Activated T-cell treated with anti-CD3 and anti-CD28 coated beads, Interleukin-2, amount 50 U/mL, for 24 hours (primary cell): Measurements from ENCODE around the gene OTOS.

Source experiments
- DNase-seq: peaks from one replicate; pipeline ENCODE4 v3.0.0-alpha.2; 2020
- H3K27ac Mint-ChIP-seq: 2 replicates; pipeline ENCODE4 v1.8.0; 2020; ENCODE audit warnings: mild to moderate bottlenecking, mixed read lengths
- H3K27me3 Mint-ChIP-seq: 2 replicates; pipeline ENCODE4 v1.8.0; 2020; ENCODE audit warnings: mixed read lengths
- H3K36me3 Mint-ChIP-seq: 2 replicates; pipeline ENCODE4 v1.8.0; 2020; ENCODE audit warnings: low read depth, mixed read lengths
- H3K4me1 Mint-ChIP-seq: 2 replicates; pipeline ENCODE4 v1.8.0; 2020; ENCODE audit warnings: low read depth, mixed read lengths
- H3K4me3 Mint-ChIP-seq: 2 replicates; pipeline ENCODE4 v1.8.0; 2020; ENCODE audit warnings: mild to moderate bottlenecking, moderate library complexity, mixed read lengths
- H3K9me3 Mint-ChIP-seq: 2 replicates; pipeline ENCODE4 v1.8.0; 2020; ENCODE audit warnings: mixed read lengths

The OTOS gene

DNA sequence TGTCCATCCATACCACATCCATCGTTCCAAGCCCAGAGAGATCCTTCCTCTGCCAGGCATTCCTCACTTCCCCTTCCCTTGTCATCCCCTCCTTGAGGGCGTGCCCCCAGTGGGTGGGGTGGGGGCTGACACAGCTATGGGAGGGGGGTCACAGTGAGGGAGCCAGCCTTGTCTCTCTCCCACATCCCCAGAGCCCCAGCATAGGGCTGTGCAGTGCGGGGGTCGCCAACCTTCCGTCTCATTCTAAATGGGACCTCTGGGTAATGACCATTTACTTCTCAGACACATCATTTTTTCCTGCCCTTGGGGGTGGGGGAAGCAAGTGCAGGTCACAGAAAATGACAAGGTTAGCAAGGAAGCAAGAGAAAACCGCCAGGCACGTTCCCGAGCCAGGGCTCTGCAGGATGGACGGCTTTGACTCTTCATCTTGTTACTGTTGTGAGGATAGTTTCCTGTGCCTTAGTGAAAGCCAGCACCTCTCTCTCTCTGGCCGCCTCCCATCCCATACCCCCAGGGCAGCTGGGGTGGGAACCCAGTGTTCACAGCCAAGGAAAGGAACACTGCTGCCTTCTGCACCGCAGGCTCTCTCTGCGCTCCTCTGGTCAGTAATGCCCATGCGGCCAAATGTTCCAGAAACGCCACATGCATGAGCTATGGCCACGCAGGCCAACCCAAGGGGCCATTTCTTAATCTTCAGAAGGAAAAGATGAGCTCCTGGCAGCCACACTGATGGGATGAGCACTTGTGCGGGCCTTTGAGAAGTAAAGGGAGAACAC is 22.7 kb upstream of the OTOS start:
- Mint-ChIP-seq H3K9me3 (no peaks in the 10 kb centered on the region), H3K4me3 (no peak overlapping the region), H3K27me3 (peaks cover 10% of the 10 kb centered on the region), H3K4me1 (no peaks in the 10 kb centered on the region), H3K36me3 (no peaks in the 10 kb centered on the region), H3K27ac (no peak overlapping the region)
- no peak for DNase-seq

DNA sequence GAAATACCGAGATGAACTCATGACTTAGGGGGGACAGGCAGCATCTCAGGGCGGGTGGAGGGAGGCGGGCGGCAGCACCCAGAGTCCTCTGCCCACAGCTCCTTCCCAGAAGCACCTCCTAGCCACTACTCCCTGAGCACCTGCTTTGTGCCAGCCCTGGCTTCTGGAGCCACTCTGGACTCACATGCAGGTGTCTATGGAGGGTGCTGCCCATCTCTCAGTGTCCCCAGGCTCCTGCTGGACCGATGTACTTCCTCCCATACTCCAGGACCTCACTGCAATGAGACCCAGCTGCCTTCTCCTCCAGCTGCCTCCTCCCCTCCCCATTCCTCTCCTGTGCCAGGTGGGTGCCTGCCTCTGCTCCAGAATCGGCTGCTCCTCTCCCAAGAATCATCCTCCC is 22.1 kb upstream of the OTOS start:
- no peaks in the 10 kb centered on the region for H3K36me3 Mint-ChIP-seq
- peaks cover 6% of the 10 kb centered on the region for H3K27me3 Mint-ChIP-seq
- H3K4me1 Mint-ChIP-seq = no peaks in the 10 kb centered on the region
- DNase-seq = no peak
- H3K4me3 Mint-ChIP-seq = no peak overlapping the region
- H3K27ac Mint-ChIP-seq = no peak overlapping the region
- no peaks in the 10 kb centered on the region for H3K9me3 Mint-ChIP-seq

DNA sequence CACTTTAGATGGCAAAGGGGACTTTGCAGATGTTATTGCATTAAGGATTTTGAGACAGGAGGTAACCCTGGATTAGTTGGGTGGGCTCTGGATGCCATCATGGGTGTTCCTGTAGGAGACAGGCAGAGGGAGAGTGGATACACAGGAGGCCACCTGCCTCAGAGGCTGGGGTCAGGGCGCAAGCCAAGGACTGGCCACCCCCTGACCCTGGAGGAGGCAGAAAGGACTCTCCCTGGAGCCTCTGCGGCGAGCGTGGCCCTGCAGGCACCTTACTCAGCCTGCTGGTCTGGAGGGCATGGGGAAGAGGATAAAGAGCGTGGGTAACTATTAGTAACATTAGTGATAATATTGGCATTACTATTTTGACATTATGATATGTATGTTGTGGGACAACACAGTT is 21.6 kb upstream of the OTOS start:
- no peaks in the 10 kb centered on the region for H3K36me3 Mint-ChIP-seq
- H3K9me3 Mint-ChIP-seq = no peaks in the 10 kb centered on the region
- no peaks in the 10 kb centered on the region for H3K4me1 Mint-ChIP-seq
- H3K4me3 Mint-ChIP-seq = no peak overlapping the region
- H3K27ac Mint-ChIP-seq = no peak overlapping the region
- no peak for DNase-seq
- H3K27me3 Mint-ChIP-seq = peaks cover 4% of the 10 kb centered on the region

DNA sequence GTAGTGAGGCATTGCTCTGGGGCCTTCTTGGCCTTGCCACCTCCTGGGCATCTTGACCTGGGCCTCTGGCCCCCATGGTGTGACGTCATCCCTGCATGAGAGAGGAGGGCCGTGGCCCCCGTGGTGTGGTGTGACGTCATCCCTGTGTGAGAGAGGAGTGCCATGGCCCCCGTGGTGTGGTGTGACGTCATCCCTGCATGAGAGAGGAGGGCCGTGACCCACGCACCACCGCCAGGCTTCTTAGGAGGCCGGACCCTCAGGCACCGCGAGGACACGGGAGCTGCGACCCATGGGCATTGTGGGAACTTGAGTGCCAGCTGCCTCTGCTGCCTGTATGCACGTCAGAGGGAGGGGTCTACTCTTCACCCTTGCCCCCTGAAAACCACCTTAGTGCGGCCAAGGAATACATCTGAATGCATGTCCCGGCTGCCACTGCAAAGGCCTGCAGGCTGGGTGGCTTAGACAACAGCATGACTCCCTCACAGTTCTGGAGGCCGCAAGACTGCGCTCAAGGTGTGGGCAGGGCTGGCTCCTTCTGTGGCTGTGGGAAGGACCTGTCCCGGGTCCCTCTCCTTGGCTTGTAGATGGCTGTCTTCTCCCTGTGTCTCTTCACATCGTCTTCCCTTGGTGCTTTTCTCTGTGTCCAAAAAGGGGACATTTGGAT is 20.8 kb upstream of the OTOS start:
- H3K27ac Mint-ChIP-seq = no peak overlapping the region
- H3K4me1 Mint-ChIP-seq = no peaks in the 10 kb centered on the region
- no peaks in the 10 kb centered on the region for H3K36me3 Mint-ChIP-seq
- no peaks in the 10 kb centered on the region for H3K9me3 Mint-ChIP-seq
- H3K27me3 Mint-ChIP-seq = no peaks in the 10 kb centered on the region
- no peak overlapping the region for H3K4me3 Mint-ChIP-seq
- DNase-seq = no peak

DNA sequence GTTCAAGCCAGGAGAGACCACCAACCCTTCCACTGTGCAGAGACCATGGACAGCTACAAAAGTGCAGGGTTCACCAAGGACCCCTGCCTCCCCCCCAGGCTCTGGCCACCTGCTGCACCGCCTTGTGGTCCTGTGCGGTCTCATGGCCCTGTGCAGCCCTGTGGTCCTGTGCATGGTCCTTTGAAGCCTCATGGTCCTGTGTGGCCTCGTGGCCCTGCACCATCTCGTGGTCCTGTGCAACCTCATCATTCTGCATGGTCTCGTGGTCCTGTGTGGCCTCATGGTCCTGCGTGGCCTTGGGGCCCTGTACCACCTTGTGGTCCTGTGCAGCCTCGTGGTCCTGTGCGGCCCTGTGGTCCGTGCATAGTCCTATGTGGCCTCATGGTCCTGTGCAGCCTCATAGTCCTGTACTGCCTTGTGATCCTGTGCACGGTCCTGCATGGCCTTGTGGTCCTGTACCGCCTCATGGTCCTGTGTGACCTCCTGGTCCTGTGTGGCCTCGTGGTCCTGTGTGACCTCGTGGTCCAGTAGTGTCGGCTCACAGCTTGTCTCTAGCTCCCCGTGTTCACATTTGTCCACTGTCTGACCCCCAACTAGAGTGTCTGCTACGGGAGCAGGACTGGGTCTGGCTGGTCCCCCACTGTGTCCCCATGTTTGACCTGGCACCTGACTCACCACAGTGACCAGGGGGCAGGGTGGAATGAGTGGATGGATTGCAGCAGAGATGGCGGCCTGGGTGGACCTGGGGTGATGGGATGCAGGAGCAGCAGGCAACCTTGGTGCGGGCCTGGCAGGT is 20.0 kb upstream of the OTOS start:
- no peaks in the 10 kb centered on the region for H3K9me3 Mint-ChIP-seq
- H3K27ac Mint-ChIP-seq = no peak overlapping the region
- H3K4me3 Mint-ChIP-seq = no peak overlapping the region
- H3K27me3 Mint-ChIP-seq = no peaks in the 10 kb centered on the region
- no peaks in the 10 kb centered on the region for H3K36me3 Mint-ChIP-seq
- no peaks in the 10 kb centered on the region for H3K4me1 Mint-ChIP-seq
- DNase-seq = no peak

DNA sequence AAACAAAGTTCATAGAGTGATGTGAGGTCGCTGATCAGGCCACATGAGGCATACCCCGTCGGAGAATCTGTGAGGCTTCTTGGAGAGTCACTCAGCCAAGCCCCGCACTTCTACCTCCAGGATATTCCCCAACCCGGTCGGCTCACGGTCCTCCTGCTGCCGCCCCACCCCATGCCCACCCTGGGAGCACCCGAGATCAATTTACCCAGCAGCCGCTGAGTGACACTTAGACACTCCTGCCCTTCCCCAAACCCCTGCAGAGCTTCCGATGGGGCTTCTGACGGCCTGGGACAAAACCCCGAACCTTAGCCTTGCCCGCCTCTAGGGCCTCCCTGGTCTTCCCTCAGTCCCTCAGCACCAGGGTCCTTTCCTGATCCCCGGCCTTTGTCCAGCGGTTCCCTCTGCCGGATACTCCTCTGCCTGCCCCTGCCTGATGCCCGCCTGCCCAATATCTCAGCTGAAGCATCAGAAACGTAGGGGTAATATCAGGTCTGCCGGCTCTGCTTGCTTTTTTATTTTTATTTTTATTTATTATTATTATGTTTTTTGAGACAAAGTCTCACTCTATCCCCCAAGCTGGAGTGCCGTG is 18.9 kb upstream of the OTOS start:
- Mint-ChIP-seq H3K36me3 (no peaks in the 10 kb centered on the region), H3K27ac (no peak overlapping the region), H3K27me3 (no peaks in the 10 kb centered on the region), H3K9me3 (no peaks in the 10 kb centered on the region), H3K4me1 (no peaks in the 10 kb centered on the region), H3K4me3 (no peak overlapping the region)
- DNase-seq = no peak

DNA sequence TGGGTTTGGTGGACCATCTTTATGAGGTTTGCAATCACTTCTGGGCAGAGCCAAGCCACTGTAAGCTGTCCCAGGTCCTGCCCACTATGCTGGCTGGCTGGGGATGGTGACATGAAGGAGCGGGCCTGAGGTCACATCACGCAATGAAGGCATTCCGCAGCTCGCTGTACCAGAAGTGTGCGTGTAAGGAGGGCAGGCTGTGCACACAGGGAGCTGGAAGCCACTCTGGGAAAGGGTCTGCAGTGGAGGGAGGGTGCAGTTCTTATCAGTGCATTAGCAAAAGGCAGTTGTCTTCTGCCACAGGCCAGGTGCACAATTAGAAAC is 16.7 kb upstream of the OTOS start:
- Mint-ChIP-seq H3K27me3 (peaks cover 9% of the 10 kb centered on the region), H3K27ac (no peak overlapping the region), H3K4me3 (no peak overlapping the region), H3K4me1 (no peaks in the 10 kb centered on the region), H3K9me3 (no peaks in the 10 kb centered on the region), H3K36me3 (no peaks in the 10 kb centered on the region)
- no peak for DNase-seq

DNA sequence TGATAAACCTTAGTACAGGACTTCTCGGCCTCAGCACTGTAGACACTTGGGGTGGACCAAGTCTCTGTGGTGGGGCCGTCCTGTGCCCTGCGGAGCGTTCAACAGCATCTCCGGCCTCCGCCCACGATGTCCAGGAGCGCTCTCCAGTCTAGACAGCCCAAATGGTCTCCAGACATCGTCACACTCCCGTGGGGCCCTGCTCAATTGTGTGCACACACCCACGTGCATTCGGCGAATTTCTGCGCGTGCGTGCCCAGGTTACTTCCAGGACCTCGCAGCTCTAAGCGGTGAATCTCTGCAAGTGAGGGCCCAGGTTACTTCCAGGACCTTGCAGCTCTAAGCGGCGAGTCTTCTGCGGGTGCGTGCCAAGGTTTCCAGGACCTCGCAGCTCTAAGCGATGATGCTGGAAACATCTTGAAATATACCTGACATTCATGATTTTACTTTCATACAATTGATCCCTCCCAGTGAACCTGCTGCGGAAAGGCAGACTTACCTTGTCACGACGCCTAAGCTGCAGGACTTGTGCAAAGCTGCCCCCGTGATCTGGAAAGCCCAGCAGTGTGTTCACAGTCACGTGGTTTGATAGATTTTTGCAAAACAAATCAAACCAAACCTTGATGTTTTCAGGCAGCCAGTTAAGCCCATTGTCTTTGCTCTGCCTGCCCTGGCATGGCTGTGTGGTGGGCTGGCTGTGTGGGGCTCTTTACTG is 16.1 kb upstream of the OTOS start:
- H3K4me3 Mint-ChIP-seq = no peak overlapping the region
- H3K36me3 Mint-ChIP-seq = no peaks in the 10 kb centered on the region
- no peak overlapping the region for H3K27ac Mint-ChIP-seq
- DNase-seq = no peak
- H3K9me3 Mint-ChIP-seq = no peaks in the 10 kb centered on the region
- H3K4me1 Mint-ChIP-seq = no peaks in the 10 kb centered on the region
- H3K27me3 Mint-ChIP-seq = peaks cover 10% of the 10 kb centered on the region

DNA sequence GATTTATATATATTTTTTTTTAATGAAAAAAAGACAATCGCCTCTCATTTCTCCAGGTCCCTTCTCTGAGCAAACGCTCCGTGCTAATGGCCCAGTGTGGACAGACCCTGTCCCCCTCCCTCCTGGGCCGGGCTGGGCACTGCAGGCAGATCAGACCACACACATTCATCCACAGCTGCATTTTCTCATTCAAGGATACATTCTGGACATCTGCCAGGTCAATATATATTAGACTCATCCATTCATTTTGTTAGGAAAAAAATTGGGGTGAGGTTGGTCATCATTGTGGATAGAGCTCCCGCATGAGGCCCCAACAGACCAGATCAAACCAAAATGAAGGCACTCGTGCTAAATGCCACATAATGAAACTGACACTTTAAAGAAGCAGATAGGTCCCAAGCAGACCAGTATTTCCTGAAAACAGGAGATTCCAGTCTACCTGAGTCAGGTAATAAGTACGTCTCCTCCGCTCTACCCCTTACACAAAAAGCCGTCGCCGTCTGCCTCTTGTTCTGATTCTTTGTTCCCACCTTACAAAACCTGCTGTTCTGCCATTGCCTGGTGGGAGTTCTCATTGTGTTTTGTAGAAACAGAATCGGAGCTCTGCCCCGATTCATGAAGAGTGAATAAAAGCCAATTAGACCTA is 15.4 kb upstream of the OTOS start:
- no peaks in the 10 kb centered on the region for H3K9me3 Mint-ChIP-seq
- no peak overlapping the region for H3K27ac Mint-ChIP-seq
- no peak overlapping the region for H3K4me3 Mint-ChIP-seq
- H3K27me3 Mint-ChIP-seq = peaks cover 15% of the 10 kb centered on the region
- no peaks in the 10 kb centered on the region for H3K4me1 Mint-ChIP-seq
- no peaks in the 10 kb centered on the region for H3K36me3 Mint-ChIP-seq
- DNase-seq = no peak

DNA sequence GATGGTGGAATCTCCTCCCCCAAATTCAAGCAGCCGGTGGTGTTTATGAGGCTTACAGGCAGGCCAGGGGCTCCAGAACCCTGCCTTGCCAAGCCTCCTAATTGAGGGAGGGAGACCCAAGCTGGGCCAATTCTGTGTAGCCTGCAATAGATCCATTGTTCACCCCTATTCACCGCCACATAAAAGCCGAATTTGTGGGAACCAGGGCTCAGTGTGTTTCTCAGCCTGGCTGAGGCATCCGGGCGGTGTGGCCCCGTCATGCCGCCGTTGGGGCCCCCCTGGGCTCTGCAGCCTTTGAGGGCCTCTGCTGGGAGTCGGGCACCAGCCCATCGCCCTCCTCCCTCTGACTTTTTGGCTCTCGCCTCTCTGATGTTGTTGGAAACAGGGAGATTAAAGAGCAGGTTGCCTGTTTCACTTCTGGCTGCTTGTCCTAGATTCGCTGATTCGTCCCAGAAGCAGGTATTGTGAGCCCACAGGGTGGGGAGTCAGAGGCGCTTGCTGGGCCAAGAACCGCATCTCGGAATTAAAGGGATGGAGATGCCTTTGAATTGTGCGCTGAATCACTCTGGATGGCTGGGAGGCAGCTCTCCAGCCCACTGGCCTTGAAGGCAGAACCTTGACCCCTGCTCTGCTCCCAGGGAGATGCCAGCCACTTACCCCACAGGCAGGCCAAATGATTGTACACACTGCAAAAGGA is 14.7 kb upstream of the OTOS start:
- H3K9me3 Mint-ChIP-seq = no peaks in the 10 kb centered on the region
- no peak overlapping the region for H3K27ac Mint-ChIP-seq
- H3K4me3 Mint-ChIP-seq = no peak overlapping the region
- DNase-seq = no peak
- H3K27me3 Mint-ChIP-seq = peaks cover 15% of the 10 kb centered on the region
- H3K4me1 Mint-ChIP-seq = no peaks in the 10 kb centered on the region
- no peaks in the 10 kb centered on the region for H3K36me3 Mint-ChIP-seq

DNA sequence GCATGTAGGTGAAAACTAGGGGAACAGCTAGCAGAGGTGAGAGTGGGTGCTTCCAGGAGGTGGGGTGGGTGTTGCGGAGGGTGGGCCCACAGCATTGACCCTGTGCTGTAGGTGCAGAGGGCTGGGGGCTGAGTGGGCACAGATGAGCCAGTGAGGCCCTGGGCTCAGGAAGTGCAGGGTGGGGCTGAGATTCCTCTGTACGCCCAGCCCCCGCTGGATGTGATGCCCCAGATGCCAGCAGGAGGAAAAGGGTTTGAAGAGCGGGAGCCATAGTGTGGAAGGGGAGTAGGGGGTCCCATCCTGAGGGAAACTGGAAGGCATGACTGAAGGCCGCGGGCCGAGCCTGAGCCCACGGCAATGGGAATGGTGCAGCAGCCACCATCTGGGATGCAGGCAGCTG is 14.1 kb upstream of the OTOS start:
- DNase-seq = no peak
- no peaks in the 10 kb centered on the region for H3K4me1 Mint-ChIP-seq
- no peaks in the 10 kb centered on the region for H3K9me3 Mint-ChIP-seq
- no peaks in the 10 kb centered on the region for H3K36me3 Mint-ChIP-seq
- peaks cover 20% of the 10 kb centered on the region for H3K27me3 Mint-ChIP-seq
- H3K27ac Mint-ChIP-seq = no peak overlapping the region
- H3K4me3 Mint-ChIP-seq = no peak overlapping the region

DNA sequence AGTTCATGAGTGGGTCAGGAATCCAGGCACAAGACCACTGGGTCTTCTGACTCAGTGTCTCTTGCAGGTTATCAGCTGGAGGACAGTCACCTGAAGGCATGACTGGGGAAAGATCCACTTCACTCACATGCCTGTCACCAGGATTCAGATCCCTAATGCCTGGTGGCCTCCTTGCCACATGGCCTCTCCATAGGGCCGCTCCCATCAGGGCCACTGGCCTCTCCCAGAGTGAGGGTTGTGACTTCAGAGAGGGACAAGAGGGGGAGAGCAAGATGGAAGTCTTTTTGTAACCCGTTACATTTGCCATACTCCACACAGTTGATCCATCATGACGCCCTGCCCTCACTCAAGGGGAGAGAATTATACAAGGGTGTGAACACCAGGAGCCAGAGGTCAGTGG is 13.0 kb upstream of the OTOS start:
- H3K9me3 Mint-ChIP-seq = no peaks in the 10 kb centered on the region
- no peaks in the 10 kb centered on the region for H3K36me3 Mint-ChIP-seq
- H3K27ac Mint-ChIP-seq = no peak overlapping the region
- DNase-seq = no peak
- H3K4me3 Mint-ChIP-seq = no peak overlapping the region
- peaks cover 25% of the 10 kb centered on the region for H3K27me3 Mint-ChIP-seq
- no peaks in the 10 kb centered on the region for H3K4me1 Mint-ChIP-seq

DNA sequence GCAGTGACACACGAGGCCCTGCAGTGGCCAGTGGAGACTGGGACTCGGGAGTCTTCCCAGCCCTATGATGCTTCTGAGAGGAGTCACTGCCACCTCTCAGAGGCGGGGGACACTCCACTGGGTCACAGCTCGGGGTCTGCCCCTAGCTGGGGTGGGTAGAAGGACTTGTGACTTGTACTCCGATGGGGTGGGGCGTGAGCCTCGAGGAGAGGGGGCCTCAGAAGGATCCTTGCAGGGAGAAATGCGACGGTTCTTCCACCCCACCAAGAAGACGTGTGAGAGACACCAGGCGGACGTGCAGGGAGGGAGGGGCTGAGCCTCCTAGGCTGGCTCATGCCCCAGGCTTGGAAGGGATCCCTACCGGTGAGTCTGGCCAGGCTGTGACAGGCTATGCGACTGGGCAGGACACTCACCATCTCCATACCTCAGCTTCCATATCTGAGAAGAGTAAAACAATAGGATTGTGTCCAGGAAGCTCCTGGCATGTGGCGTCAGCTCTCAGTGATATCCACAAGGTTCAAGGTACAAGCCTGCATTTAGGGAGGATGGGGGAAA is 11.1 kb upstream of the OTOS start:
- Mint-ChIP-seq H3K4me3 (no peak overlapping the region), H3K27me3 (peaks cover 28% of the 10 kb centered on the region), H3K36me3 (no peaks in the 10 kb centered on the region), H3K27ac (no peak overlapping the region), H3K4me1 (no peaks in the 10 kb centered on the region), H3K9me3 (no peaks in the 10 kb centered on the region)
- no peak for DNase-seq
